ENCODE results near the gene PPP1R8. TPM values are rescaled to one million over a fixed set of nuclear protein-coding genes. Genes with fewer than 3 reads are reported as not detected.
"Not testable (repeated sequence)": the region's sequence is repeated elsewhere in the genome, so short reads cannot be mapped to it uniquely, and the experiment has no call there.

The PPP1R8 gene
- total RNA-seq, 1 experiment from 2014 or later, result 38.4 TPM

- intact Hi-C loops (cut with micrococcal nuclease; ENCODE audit: unreplicated experiment), result no loop called here
- Histone ChIP-seq H3F3A (ENCODE audit: insufficient read depth, low read depth) (no peaks in the 10 kb centered on the region), H2AFZ (no peak overlapping the region), H3K4me1 (replicated peaks; ENCODE audit: insufficient read depth) (no peaks in the 10 kb centered on the region), H3K4me3 (no peak overlapping the region), H3K79me2 (ENCODE audit: low read depth) (no peaks in the 10 kb centered on the region), H3K36me3 (ENCODE audit: low read depth) (no peaks in the 10 kb centered on the region), H3K4me2 (no peak overlapping the region), H4K20me1 (ENCODE audit: insufficient read depth) (no peaks in the 10 kb centered on the region), H3K9me2 (ENCODE audit: insufficient read depth) (no peaks in the 10 kb centered on the region), H3K9me3 (ENCODE audit: insufficient read depth, low read depth) (no peaks in the 10 kb centered on the region), H3K27ac (no peak overlapping the region), H3K27me3 (ENCODE audit: insufficient read depth, low read depth) (no peaks in the 10 kb centered on the region)
- DNase-seq, result no peak
- TF ChIP-seq CTCF (conservative IDR thresholded peaks at IDR 0.05), result no peak
- TF ChIP-seq EZH2 (IDR thresholded peaks at IDR 0.05; ENCODE audit: low read depth), result no peak
- CTCF ChIA-PET, result no interaction called here
- POLR2A ChIA-PET (ENCODE audit: unreplicated experiment), result no interaction called here
- BruUV-seq (replicated peaks), result no TSS peak
These were observed 23.2 kb upstream of the PPP1R8 start for GRCh38 chr1:27807385-27807784.

- POLR2A ChIA-PET (ENCODE audit: unreplicated experiment); H3K9me3 ChIP-seq (ENCODE audit: insufficient read depth, low read depth); H3K36me3 ChIP-seq (ENCODE audit: low read depth); H3K79me2 ChIP-seq (ENCODE audit: low read depth); H2AFZ ChIP-seq; DNase-seq; H3K4me2 ChIP-seq; H3K4me1 ChIP-seq (replicated peaks; ENCODE audit: insufficient read depth); H3K27ac ChIP-seq; H4K20me1 ChIP-seq (ENCODE audit: insufficient read depth); H3K27me3 ChIP-seq (ENCODE audit: insufficient read depth, low read depth); intact Hi-C loops (cut with micrococcal nuclease; ENCODE audit: unreplicated experiment); BruUV-seq (replicated peaks); H3F3A ChIP-seq (ENCODE audit: insufficient read depth, low read depth); H3K9me2 ChIP-seq (ENCODE audit: insufficient read depth); H3K4me3 ChIP-seq: not testable (repeated sequence)
- CTCF ChIA-PET, result interaction anchor here (0.7 kb wide), 1 partner anchor 129 kb away, joined by 3 read pairs; no protein-coding TSS in a partner anchor
These were observed 22.5 kb upstream of the PPP1R8 start for GRCh38 chr1:27808131-27808530.

GRCh38 chr1:27809883-27810282, 20.7 kb upstream of the PPP1R8 start:
- no peak overlapping the region for H3K4me2 ChIP-seq
- no peak overlapping the region for H3K27ac ChIP-seq
- H2AFZ ChIP-seq, result no peak overlapping the region
- BruUV-seq (replicated peaks), result no TSS peak
- POLR2A ChIA-PET (ENCODE audit: unreplicated experiment), result interaction anchor here (0.6 kb wide), 1 partner anchor 20 kb away, joined by 5 read pairs; no protein-coding TSS in a partner anchor
- no peaks in the 10 kb centered on the region for H3K36me3 ChIP-seq (ENCODE audit: low read depth)
- H3K79me2 ChIP-seq (ENCODE audit: low read depth), result no peaks in the 10 kb centered on the region
- H4K20me1 ChIP-seq (ENCODE audit: insufficient read depth), result no peaks in the 10 kb centered on the region
- no peaks in the 10 kb centered on the region for H3K9me3 ChIP-seq (ENCODE audit: insufficient read depth, low read depth)
- no peak overlapping the region for H3K4me3 ChIP-seq
- H3K27me3 ChIP-seq (ENCODE audit: insufficient read depth, low read depth), result no peaks in the 10 kb centered on the region
- H3F3A ChIP-seq (ENCODE audit: insufficient read depth, low read depth), result no peaks in the 10 kb centered on the region
- CTCF ChIA-PET, result no interaction called here
- no peaks in the 10 kb centered on the region for H3K9me2 ChIP-seq (ENCODE audit: insufficient read depth)
- intact Hi-C loops (cut with micrococcal nuclease; ENCODE audit: unreplicated experiment), result no loop called here
- DNase-seq, result no peak
- TF ChIP-seq EZH2 (IDR thresholded peaks at IDR 0.05; ENCODE audit: low read depth), result no peak
- TF ChIP-seq CTCF (conservative IDR thresholded peaks at IDR 0.05), result no peak
- H3K4me1 ChIP-seq (replicated peaks; ENCODE audit: insufficient read depth), result no peaks in the 10 kb centered on the region

GRCh38 chr1:27811741-27812500, 18.7 kb upstream of the PPP1R8 start:
- Histone ChIP-seq H4K20me1 (ENCODE audit: insufficient read depth) (no peaks in the 10 kb centered on the region), H3K4me1 (replicated peaks; ENCODE audit: insufficient read depth) (no peaks in the 10 kb centered on the region), H3K9me2 (ENCODE audit: insufficient read depth) (no peaks in the 10 kb centered on the region), H3F3A (ENCODE audit: insufficient read depth, low read depth) (no peaks in the 10 kb centered on the region), H3K27ac (no peak overlapping the region), H3K4me2 (no peak overlapping the region), H3K36me3 (ENCODE audit: low read depth) (no peaks in the 10 kb centered on the region), H3K79me2 (ENCODE audit: low read depth) (no peaks in the 10 kb centered on the region), H2AFZ (no peak overlapping the region), H3K9me3 (ENCODE audit: insufficient read depth, low read depth) (no peaks in the 10 kb centered on the region), H3K27me3 (ENCODE audit: insufficient read depth, low read depth) (no peaks in the 10 kb centered on the region), H3K4me3 (no peak overlapping the region)
- intact Hi-C loops (cut with micrococcal nuclease; ENCODE audit: unreplicated experiment), result no loop called here
- no TSS peak for BruUV-seq (replicated peaks)
- CTCF ChIA-PET, result no interaction called here
- POLR2A ChIA-PET (ENCODE audit: unreplicated experiment), result no interaction called here
- TF ChIP-seq EZH2 (IDR thresholded peaks at IDR 0.05; ENCODE audit: low read depth) (no peak), CTCF (conservative IDR thresholded peaks at IDR 0.05) (no peak)
- DNase-seq, result no peak
